ENCODE data around the gene PAPOLG. TPM values are rescaled to one million over a fixed set of nuclear protein-coding genes. Genes with fewer than 3 reads are reported as not detected.

PAPOLG gene
- total and polyA plus RNA-seq, 2 of the 13 experiments (the other 11 are each of a cell fraction or from before 2014, with no cell fraction given) = 10.1 to 10.4 TPM

- intact Hi-C loops (cut with micrococcal nuclease; ENCODE audit: unreplicated experiment) = no loop called here
- ATAC-seq (no peak), DNase-seq (ENCODE audit: low spot score) (no peak), FAIRE-seq (no peak)
- Histone ChIP-seq H3K9me3 (ENCODE audit: low read length) (no peaks in the 10 kb centered on the region), H3K27me3 (ENCODE audit: control insufficient read depth in 1 of 2, insufficient read depth in 2 of 2, low read length in 2 of 2) (peaks cover 0 to 11% of the 10 kb centered on the region in 2 experiments; a peak in 2 of 5 replicates), H3K79me2 (ENCODE audit: insufficient read depth, low read length) (no peaks in the 10 kb centered on the region), H2AFZ (ENCODE audit: low read length) (no peak overlapping the region), H3K4me2 (ENCODE audit: low read depth, low read length) (no peak overlapping the region), H3K9ac (ENCODE audit: insufficient read depth, low read depth, low read length) (no peak overlapping the region), H3K27ac (ENCODE audit: extremely low read length, insufficient read depth, low read length) (no peak overlapping the region), H3K4me1 (ENCODE audit: insufficient read depth, low read length) (peaks cover 9% of the 10 kb centered on the region), H3K36me3 (replicated peaks in 1 of 2; ENCODE audit: control insufficient read depth in 1 of 2, insufficient read depth in 2 of 2, low read length in 2 of 2) (no peaks in the 10 kb centered on the region), H4K20me1 (ENCODE audit: insufficient read depth, low read length) (no peaks in the 10 kb centered on the region), H3K4me3 (replicated peaks in 1 of 3; ENCODE audit: insufficient read depth in 1 of 3, low read depth in 2 of 3, low read length in 3 of 3) (no peak overlapping the region)
- ChIA-PET POLR2A (no interaction called here), CTCF (ENCODE audit: low intra/inter-chr PET ratio, low total read pairs) (no interaction called here)
- TF ChIP-seq SMAD1 (CRISPR knock-in tag; IDR thresholded peaks at IDR 0.05; ENCODE audit: borderline replicate concordance, low read depth) (no peak), ZNF83 (CRISPR knock-in tag; IDR thresholded peaks at IDR 0.05; ENCODE audit: borderline replicate concordance) (no peak), ETV6 (CRISPR knock-in tag; conservative IDR thresholded peaks at IDR 0.05) (no peak), ARHGAP35 (CRISPR knock-in tag; IDR thresholded peaks at IDR 0.05; ENCODE audit: borderline replicate concordance) (no peak), ZNF3 (CRISPR knock-in tag; IDR thresholded peaks at IDR 0.05) (no peak), ZNF20 (CRISPR knock-in tag; IDR thresholded peaks at IDR 0.05) (no peak), ZNF235 (CRISPR knock-in tag; IDR thresholded peaks at IDR 0.05; ENCODE audit: borderline replicate concordance) (no peak), HNRNPH1 (optimal IDR thresholded peaks at IDR 0.05; ENCODE audit: low read depth, low read length) (no peak), MATR3 (CRISPR knock-in tag; IDR thresholded peaks at IDR 0.05) (no peak), TBX3 (IDR thresholded peaks at IDR 0.05; ENCODE audit: borderline replicate concordance) (no peak), SP5 (CRISPR knock-in tag; IDR thresholded peaks at IDR 0.05; ENCODE audit: borderline replicate concordance, low read depth) (no peak), NKX3-1 (CRISPR knock-in tag; IDR thresholded peaks at IDR 0.05) (no peak), MTA3 (CRISPR knock-in tag; IDR thresholded peaks at IDR 0.05) (no peak)
- TF ChIP-seq, protein P1, sequence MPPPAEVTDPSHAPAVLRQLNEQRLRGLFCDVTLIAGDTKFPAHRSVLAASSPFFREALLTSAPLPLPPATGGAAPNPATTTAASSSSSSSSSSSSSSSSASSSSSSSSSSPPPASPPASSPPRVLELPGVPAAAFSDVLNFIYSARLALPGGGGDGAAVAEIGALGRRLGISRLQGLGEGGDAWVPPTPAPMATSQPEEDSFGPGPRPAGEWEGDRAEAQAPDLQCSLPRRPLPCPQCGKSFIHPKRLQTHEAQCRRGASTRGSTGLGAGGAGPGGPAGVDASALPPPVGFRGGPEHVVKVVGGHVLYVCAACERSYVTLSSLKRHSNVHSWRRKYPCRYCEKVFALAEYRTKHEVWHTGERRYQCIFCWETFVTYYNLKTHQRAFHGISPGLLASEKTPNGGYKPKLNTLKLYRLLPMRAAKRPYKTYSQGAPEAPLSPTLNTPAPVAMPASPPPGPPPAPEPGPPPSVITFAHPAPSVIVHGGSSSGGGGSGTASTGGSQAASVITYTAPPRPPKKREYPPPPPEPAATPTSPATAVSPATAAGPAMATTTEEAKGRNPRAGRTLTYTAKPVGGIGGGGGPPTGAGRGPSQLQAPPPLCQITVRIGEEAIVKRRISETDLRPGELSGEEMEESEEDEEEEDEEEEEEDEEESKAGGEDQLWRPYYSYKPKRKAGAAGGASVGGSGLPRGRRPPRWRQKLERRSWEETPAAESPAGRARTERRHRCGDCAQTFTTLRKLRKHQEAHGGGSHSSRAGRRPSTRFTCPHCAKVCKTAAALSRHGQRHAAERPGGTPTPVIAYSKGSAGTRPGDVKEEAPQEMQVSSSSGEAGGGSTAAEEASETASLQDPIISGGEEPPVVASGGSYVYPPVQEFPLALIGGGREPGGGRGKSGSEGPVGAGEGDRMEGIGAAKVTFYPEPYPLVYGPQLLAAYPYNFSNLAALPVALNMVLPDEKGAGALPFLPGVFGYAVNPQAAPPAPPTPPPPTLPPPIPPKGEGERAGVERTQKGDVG (CRISPR knock-in tag; IDR thresholded peaks at IDR 0.05; ENCODE audit: borderline replicate concordance) = no peak
- in situ Hi-C loops (cut with HindIII; ENCODE audit: extremely low pct_ligation_motif_present, low pct_unique_long_range_greater_than_20kb) = no loop called here
- no TSS peak for BruUV-seq (replicated peaks)
- 50% methylated on average over 2 of the region's 2 CpGs for WGBS (ENCODE audit: low lambda C conversion rate)
Observed at GRCh38 chr2:60844105-60844504, 88.0 kb downstream of the PAPOLG start.

Measured in HepG2 (cell line).